H4 (cell line): ENCODE measurements around the gene DNAJA1. TPM values are rescaled to one million over a fixed set of nuclear protein-coding genes. Genes with fewer than 3 reads are reported as not detected.
A peak's percentile ranks its signal among the peaks of the same experiment; 100 is the strongest.
"Not testable (repeated sequence)": the region's sequence is repeated elsewhere in the genome, so short reads cannot be mapped to it uniquely, and the experiment has no call there.

Experiments
- DNase-seq: peaks from one replicate; pipeline ENCODE4 v3.0.0-alpha.2; 2015; ENCODE audit warnings: low spot score
- total RNA-seq: library from RNA; depleted of rRNA; stranded (reverse); fragments of >200 nt; shearing (Covaris generic); gene quantifications from 2 replicates; pipeline ENCODE4 v1.2.3, GENCODE V29; 2014; rRNA removed

DNAJA1 gene
- total RNA-seq, 1 experiment from 2014 or later = 253 TPM

DNA sequence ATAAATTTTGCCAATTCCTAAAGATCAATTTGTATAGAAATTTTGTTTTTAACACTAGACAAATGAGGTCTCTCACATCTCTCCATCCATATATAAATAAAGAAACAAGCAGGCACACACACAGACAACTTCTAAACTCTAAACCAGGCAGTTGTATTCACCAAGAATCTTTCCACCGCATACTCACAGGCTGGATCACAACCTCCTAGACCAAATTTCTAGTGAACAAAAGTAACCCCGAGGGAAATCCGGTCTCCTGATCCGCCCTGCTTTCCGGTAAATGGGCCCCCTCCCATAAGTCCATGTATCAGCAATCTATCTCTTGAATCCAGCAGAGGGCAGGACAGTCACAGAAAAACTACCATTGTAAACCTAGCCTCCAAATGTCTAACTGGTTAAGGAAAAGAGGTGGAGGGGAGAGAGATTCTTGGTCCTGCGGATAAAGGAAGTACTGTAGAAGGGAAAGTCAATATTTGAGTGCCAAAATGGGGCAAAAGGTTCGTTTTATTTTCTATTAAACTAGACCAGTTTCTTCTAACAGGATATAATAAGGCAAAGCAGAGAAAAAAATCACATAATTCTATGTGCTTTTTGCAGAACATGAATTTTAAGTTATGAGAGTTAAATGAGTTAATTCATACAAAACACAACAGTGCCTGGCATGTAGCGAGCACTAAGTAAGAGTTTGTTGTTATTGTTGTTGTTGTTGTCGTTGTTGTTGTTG, 56.2 kb downstream of the DNAJA1 start:
- peak; percentile 92 for DNase-seq

DNA sequence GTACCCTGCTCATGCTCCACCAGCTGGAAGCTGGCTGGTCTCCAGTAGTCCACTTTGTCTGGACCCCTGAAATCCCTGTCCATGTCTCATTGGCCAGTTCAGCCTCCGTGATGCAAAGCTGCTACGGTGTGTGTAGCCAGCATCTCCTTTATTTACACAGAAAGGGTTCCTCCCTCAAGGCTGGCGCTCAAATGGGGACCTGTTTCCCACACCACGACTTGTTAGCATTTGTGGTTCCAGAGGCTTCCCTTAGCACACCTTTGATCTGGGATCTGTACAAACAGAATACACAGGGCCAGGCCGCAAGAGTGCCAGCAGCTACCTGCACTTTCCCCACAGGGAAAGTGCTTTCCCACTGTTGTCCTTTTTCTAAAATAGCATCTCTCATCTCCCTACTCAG, 57.1 kb downstream of the DNAJA1 start:
- DNase-seq = no peak

DNA sequence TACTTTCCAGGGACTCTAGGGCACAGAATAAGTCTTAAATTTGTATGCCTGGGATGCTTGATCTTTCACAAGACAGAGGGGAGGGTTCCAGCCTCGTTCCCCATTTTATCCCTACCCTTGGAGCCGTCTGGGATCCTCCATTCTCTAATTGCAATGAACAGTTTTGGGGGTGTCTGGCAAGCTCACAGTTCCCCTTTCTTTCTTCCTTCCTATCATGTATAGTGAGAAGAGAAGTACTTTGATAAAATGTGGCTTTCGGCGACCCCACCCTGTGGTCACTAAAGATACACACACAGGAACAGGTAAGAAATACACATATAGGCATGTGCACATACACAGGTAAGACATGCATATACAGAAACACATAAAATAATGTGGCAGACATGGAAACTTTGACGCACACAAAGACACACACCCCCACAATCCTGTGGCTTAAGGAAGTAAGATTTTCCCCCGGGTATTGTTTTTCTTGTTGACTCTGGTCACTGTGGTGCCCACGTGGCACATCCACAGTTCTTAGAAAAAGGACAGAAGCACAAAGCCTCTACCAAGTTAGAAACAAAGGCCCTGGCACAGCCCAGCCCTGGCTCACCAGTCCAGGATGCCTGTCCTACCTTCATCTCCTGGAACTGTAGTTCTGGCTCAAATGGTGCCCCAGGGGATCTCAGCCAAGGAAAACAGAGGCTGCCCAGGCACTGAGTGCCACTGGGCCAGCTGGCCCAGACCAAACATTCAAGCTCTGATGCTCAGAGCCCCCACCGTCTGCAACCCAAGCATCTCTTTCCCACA, 57.7 kb downstream of the DNAJA1 start:
- no peak for DNase-seq

DNA sequence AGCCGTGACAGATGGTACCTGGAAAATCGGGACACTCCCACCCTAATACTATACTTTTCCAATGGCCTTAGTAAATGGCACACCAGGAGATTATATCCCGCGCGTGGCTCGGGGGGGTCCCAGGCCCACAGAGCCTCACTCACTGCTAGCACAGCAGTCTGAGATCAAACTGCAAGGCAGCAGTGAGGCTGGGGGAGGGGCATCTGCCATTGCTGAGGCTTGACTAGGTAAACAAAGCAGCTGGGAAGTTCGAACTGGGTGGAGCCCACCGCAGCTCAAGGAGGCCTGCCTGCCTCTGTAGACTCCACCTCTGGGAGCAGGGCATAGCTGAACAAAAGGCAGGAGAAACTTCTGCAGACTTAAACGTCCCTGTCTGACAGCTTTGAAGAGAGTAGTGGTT, 60.6 kb downstream of the DNAJA1 start:
- not testable (repeated sequence) for DNase-seq

Other genes starting within 250 kb of the DNAJA1 start
- 0.08 TPM in 1 of 2 replicates, not detected in the other for gene TMEM215, start 241.7 kb upstream of the DNAJA1 start, total RNA-seq
- gene APTX, start 23.6 kb upstream of the DNAJA1 start, total RNA-seq = 28.8 and 44.5 TPM in 2 replicates
- 31.8 and 32.0 TPM in 2 replicates for gene SMU1, start 51.4 kb downstream of the DNAJA1 start, total RNA-seq
- gene B4GALT1, start 142.1 kb downstream of the DNAJA1 start, total RNA-seq = 33.5 and 34.5 TPM in 2 replicates
- gene SPINK4, start 214.9 kb downstream of the DNAJA1 start, total RNA-seq = 4.5 TPM in 1 of 2 replicates, not detected in the other
- 58.8 and 67.4 TPM in 2 replicates for gene BAG1, start 239.4 kb downstream of the DNAJA1 start, total RNA-seq
- gene CHMP5, start 239.8 kb downstream of the DNAJA1 start, total RNA-seq = 129 and 164 TPM in 2 replicates